Vagina (tissue), 2 donors: ENCODE results near the gene DNMT3A.

Experiments
- CTCF ChIP-seq, 3 experiments: fragments of 450-650 bp in 2 of 3; fragments of 200-600 bp in 1 of 3; sonication (generic) in 1 of 3; IDR thresholded peaks; one replicate each; pipeline ENCODE4 v1.5.1; 2017 to 2019; ENCODE audit warnings: antibody characterized with exemption in 3 of 3, mild to moderate bottlenecking in 2 of 3, moderate library complexity in 2 of 3
- POLR2A ChIP-seq, 2 donors: fragments of 450-650 bp; IDR thresholded peaks; one replicate each; pipeline ENCODE4 v1.6.1; 2017; ENCODE audit warnings: antibody characterized with exemption in 2 of 2, mild to moderate bottlenecking in 2 of 2, moderate library complexity in 2 of 2
- POLR2AphosphoS5 ChIP-seq, 2 donors: sonication (generic); formaldehyde crosslinking; IDR thresholded peaks; one replicate each; pipeline ENCODE4 v1.9.0; 2017; ENCODE audit warnings: antibody characterized with exemption in 2 of 2, mild to moderate bottlenecking in 2 of 2, low read depth in 1 of 2; ENCODE audit not compliant: insufficient read depth in 1 of 2

GRCh38 chr2:25366629-25367028 lies 24.9 kb upstream of the DNMT3A start:
- TF ChIP-seq POLR2AphosphoS5 (IDR thresholded peaks at IDR 0.05; ENCODE audit: insufficient read depth in 1 of 2, low read depth in 1 of 2) (no peak), CTCF (IDR thresholded peaks at IDR 0.05) (no peak), POLR2A (IDR thresholded peaks at IDR 0.05) (no peak)
